Neutrophil (primary cell): ENCODE data around the gene BUD23.

ENCODE experiments used
- H3K27ac ChIP-seq: fragments of 200-600 bp; sonication (generic); 2 replicates; pipeline ENCODE4 v1.5.1; 2016; ENCODE audit warnings: mild to moderate bottlenecking, moderate library complexity
- H3K27me3 ChIP-seq: fragments of 200-600 bp; sonication (generic); 2 replicates; pipeline ENCODE4 v1.6.0; 2016; ENCODE audit warnings: mild to moderate bottlenecking
- H3K36me3 ChIP-seq: fragments of 200-600 bp; sonication (generic); 2 replicates; pipeline ENCODE4 v1.5.1; 2017
- H3K4me1 ChIP-seq, 2 experiments: fragments of 200-600 bp in 1 of 2; sonication (generic) in 1 of 2; 1 replicate in 1 of 2; 2 replicates in 1 of 2; pipeline versions ENCODE4 v1.5.1 to v1.6.1; 2013 to 2016; ENCODE audit warnings: low read depth in 1 of 2, low read length in 1 of 2, mild to moderate bottlenecking in 1 of 2, moderate library complexity in 1 of 2; ENCODE audit not compliant: control insufficient read depth in 1 of 2, insufficient read depth in 1 of 2
- H3K4me3 ChIP-seq, 2 experiments: fragments of 200-600 bp in 1 of 2; sonication (generic) in 1 of 2; 1 replicate in 1 of 2; 2 replicates in 1 of 2; pipeline ENCODE4 v1.5.1; 2013 to 2016; ENCODE audit warnings: low read depth in 1 of 2, low read length in 1 of 2, mild to moderate bottlenecking in 1 of 2, moderate library complexity in 1 of 2
- H3K9me3 ChIP-seq: fragments of 200-600 bp; sonication (generic); 2 replicates; pipeline ENCODE4 v1.5.1; 2016
- TF ChIP-seq, protein P1 (sequence below): fragments of 200-600 bp; sonication (generic); IDR thresholded peaks from 2 replicates; pipeline ENCODE4 v1.5.1; 2016; ENCODE audit warnings: antibody characterized with exemption

BUD23 gene

DNA sequence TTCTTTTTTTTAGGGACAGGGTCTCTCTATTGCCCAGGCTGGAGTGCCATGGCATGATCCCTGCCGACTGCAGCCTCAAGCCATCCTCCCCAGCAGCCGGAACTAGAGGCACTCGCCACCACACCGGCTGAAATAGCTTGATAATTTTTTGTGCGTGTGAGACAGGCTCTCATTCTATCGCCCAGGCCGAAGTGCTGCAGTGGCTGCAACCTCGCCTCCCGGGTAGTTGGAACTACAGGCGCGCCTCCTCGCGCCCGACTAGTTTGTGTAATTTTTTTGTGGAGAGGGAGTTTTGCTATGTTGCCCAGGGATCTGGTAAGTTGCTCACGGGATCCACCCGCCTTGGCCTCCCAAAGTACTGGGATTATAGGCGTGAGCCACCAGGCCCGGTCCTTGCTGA is 1.9 kb downstream of the BUD23 start:
- no peaks in the 10 kb centered on the region for H3K27me3 ChIP-seq
- TF ChIP-seq, protein P1, sequence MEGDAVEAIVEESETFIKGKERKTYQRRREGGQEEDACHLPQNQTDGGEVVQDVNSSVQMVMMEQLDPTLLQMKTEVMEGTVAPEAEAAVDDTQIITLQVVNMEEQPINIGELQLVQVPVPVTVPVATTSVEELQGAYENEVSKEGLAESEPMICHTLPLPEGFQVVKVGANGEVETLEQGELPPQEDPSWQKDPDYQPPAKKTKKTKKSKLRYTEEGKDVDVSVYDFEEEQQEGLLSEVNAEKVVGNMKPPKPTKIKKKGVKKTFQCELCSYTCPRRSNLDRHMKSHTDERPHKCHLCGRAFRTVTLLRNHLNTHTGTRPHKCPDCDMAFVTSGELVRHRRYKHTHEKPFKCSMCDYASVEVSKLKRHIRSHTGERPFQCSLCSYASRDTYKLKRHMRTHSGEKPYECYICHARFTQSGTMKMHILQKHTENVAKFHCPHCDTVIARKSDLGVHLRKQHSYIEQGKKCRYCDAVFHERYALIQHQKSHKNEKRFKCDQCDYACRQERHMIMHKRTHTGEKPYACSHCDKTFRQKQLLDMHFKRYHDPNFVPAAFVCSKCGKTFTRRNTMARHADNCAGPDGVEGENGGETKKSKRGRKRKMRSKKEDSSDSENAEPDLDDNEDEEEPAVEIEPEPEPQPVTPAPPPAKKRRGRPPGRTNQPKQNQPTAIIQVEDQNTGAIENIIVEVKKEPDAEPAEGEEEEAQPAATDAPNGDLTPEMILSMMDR, result no peak
- H3K36me3 ChIP-seq, result peaks cover 25% of the 10 kb centered on the region
- H3K27ac ChIP-seq, result no peak overlapping the region
- no peaks in the 10 kb centered on the region for H3K9me3 ChIP-seq
- peaks cover 17 to 20% of the 10 kb centered on the region in 2 experiments for H3K4me1 ChIP-seq
- H3K4me3 ChIP-seq, result no peak overlapping the region

- peaks cover 7 to 9% of the 10 kb centered on the region in 2 experiments for H3K4me1 ChIP-seq
- TF ChIP-seq, protein P1, result no peak
- no peak overlapping the region for H3K4me3 ChIP-seq
- H3K27me3 ChIP-seq, result no peaks in the 10 kb centered on the region
- H3K9me3 ChIP-seq, result no peaks in the 10 kb centered on the region
- H3K27ac ChIP-seq, result no peak overlapping the region
- peaks cover 46% of the 10 kb centered on the region for H3K36me3 ChIP-seq
Observed at GRCh38 chr7:73688288-73688687, 4.9 kb downstream of the BUD23 start.

GRCh38 chr7:73690646-73691045 is 7.2 kb downstream of the BUD23 start:
- H3K36me3 ChIP-seq, result peaks cover 69% of the 10 kb centered on the region

DNA sequence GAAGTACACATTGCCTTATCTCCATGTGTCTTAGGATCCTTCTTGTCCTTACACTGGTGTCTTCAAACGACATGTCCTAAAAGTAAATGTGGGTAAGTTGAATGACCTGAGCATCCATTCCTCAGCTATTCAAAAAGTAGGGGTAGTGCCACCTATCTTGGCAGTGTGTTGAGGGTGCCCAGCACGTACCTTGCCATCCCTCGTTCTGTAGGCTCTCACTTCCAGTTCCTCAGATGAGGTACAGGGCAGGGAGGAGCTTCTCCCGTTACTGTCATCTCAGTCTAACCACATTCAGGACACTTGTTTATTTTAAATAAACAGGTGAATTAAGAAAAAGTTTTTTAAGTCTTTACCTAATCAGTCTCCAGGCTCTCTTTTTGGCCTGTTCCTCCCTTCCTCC is 13.0 kb downstream of the BUD23 start:
- Histone ChIP-seq H3K4me1 (no peaks in the 10 kb centered on the region), H3K27ac (no peak overlapping the region), H3K4me3 (no peak overlapping the region), H3K9me3 (no peaks in the 10 kb centered on the region), H3K27me3 (peaks cover under 1% of the 10 kb centered on the region), H3K36me3 (peaks cover 84% of the 10 kb centered on the region)
- TF ChIP-seq, protein P1, result no peak

More at GRCh38 chr7:73690646-73691045, 7.2 kb downstream of the BUD23 start:
- no peaks in the 10 kb centered on the region for H3K27me3 ChIP-seq
- no peaks in the 10 kb centered on the region for H3K4me1 ChIP-seq
- no peak overlapping the region for H3K4me3 ChIP-seq
- TF ChIP-seq, protein P1, result no peak
- no peak overlapping the region for H3K27ac ChIP-seq
- H3K9me3 ChIP-seq, result no peaks in the 10 kb centered on the region

DNA sequence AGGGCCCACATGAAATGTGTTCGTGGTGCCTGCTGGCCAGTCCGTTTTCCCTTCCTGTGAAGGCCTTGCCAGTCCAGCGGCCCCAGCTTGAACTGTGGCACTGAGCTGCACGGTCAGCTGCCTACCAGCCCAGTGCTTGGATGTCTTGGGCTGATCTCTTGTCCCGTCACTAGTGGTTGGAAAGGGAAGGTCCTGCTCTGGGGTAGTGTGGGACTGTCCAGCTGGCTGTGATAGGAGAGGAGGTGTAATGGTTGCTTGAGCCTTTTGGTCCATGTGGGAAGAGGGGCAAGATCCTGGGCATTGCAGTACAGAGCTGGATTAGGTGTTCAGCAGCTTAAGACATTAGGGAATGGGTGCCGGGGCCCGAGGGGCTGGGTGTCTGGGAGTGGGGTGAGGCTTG is 15.0 kb downstream of the BUD23 start:
- H3K4me3 ChIP-seq, result no peak overlapping the region
- no peaks in the 10 kb centered on the region for H3K9me3 ChIP-seq
- peaks cover under 1 to 1% of the 10 kb centered on the region in 2 experiments for H3K4me1 ChIP-seq
- no peak overlapping the region for H3K27ac ChIP-seq
- H3K36me3 ChIP-seq, result peaks cover 69% of the 10 kb centered on the region
- peaks cover 20% of the 10 kb centered on the region for H3K27me3 ChIP-seq
- TF ChIP-seq, protein P1, result no peak
